ENCODE results near the gene MPHOSPH8. TPM values are rescaled to one million over a fixed set of nuclear protein-coding genes. Genes with fewer than 3 reads are reported as not detected.
"Not testable (repeated sequence)": the region's sequence is repeated elsewhere in the genome, so short reads cannot be mapped to it uniquely, and the experiment has no call there.

Gene MPHOSPH8
- total RNA-seq, 1 donor from 2014 or later: 16.4 TPM

- no peak overlapping the region for H3K4me3 ChIP-seq (ENCODE audit: low read depth, low read length)
- TF ChIP-seq CTCF (conservative IDR thresholded peaks at IDR 0.05; ENCODE audit: low read depth, low read length): no peak
- DNase-seq (ENCODE audit: low read depth): no peak
Measured at GRCh38 chr13:19695829-19696228, 62.4 kb downstream of the MPHOSPH8 start.

GRCh38 chr13:19700963-19701362, 67.5 kb downstream of the MPHOSPH8 start:
- not testable (repeated sequence) for H3K4me3 ChIP-seq (ENCODE audit: low read depth, low read length); DNase-seq (ENCODE audit: low read depth)

- DNase-seq (ENCODE audit: low read depth); H3K4me3 ChIP-seq (ENCODE audit: low read depth, low read length): not testable (repeated sequence)
Measured at GRCh38 chr13:19701619-19702018, 68.2 kb downstream of the MPHOSPH8 start.

- H3K4me3 ChIP-seq (ENCODE audit: low read depth, low read length); DNase-seq (ENCODE audit: low read depth): not testable (repeated sequence)
Measured at GRCh38 chr13:19704256-19704655, 70.8 kb downstream of the MPHOSPH8 start.

- H3K4me3 ChIP-seq (ENCODE audit: low read depth, low read length); DNase-seq (ENCODE audit: low read depth): not testable (repeated sequence)
Measured at GRCh38 chr13:19709039-19709438, 75.6 kb downstream of the MPHOSPH8 start.

- not testable (repeated sequence) for H3K4me3 ChIP-seq (ENCODE audit: low read depth, low read length); DNase-seq (ENCODE audit: low read depth)
Measured at GRCh38 chr13:19709782-19710181, 76.3 kb downstream of the MPHOSPH8 start.

GRCh38 chr13:19713186-19713965, 79.9 kb downstream of the MPHOSPH8 start:
- DNase-seq (ENCODE audit: low read depth): no peak
- no peak for TF ChIP-seq CTCF (conservative IDR thresholded peaks at IDR 0.05; ENCODE audit: low read depth, low read length)
- H3K4me3 ChIP-seq (ENCODE audit: low read depth, low read length): no peak overlapping the region

GRCh38 chr13:19720039-19720438, 86.6 kb downstream of the MPHOSPH8 start:
- no peak overlapping the region for H3K4me3 ChIP-seq (ENCODE audit: low read depth, low read length)
- TF ChIP-seq CTCF (conservative IDR thresholded peaks at IDR 0.05; ENCODE audit: low read depth, low read length): no peak
- DNase-seq (ENCODE audit: low read depth): no peak

Other genes starting within 250 kb of the MPHOSPH8 start
- not detected in 2 replicates for gene TPTE2, start 72.1 kb upstream of the MPHOSPH8 start, total RNA-seq
- 47.2 and 89.6 TPM in 2 replicates for gene PSPC1, start 149.3 kb downstream of the MPHOSPH8 start, total RNA-seq
- 4.1 and 8.0 TPM in 2 replicates for gene ZMYM5, start 230.0 kb downstream of the MPHOSPH8 start, total RNA-seq

Measured in epithelial cell of proximal tubule (primary cell).